Left cardiac atrium (tissue), 4 donors: ENCODE data around the gene CACNB4. TPM values are rescaled to one million over a fixed set of nuclear protein-coding genes. Genes with fewer than 3 reads are reported as not detected.

Source experiments
- ATAC-seq, 2 donors: fragments of 200-7000 bp; cut with Tn5 transposase; one replicate each; pipeline ENCODE4 v1.9.1; 2020; ENCODE audit warnings: mild to moderate bottlenecking in 2 of 2, moderate library complexity in 2 of 2
- DNase-seq: peaks from one replicate; pipeline ENCODE4 v3.0.0-alpha.2; 2020
- intact Hi-C, 2 donors: fragments of 100-400 bp; cut with DNase I; formaldehyde crosslinking; loops; one replicate each; pipeline versions ENCODE4 v1.14.1 to v1.15.1; 2022 to 2023
- total RNA-seq, 2 donors: library from RNA; stranded (reverse); fragmentation: NEBNext Ultra II Directional; extraction: Animal tissue kit (Norgen Biotek cat#: 25700); gene quantifications; one replicate each; pipeline ENCODE4 v1.2.1, GENCODE V29; 2021
- donor health status: DM: no; HTN: yes; CAD: no.
- donor health status: DM: no; HTN: yes; CAD: no; lungs with severe emphysema.
- donor health status: DM: yes; HTN: yes; CAD: no.
- donor health status: Dilated cardiomyopathy.

CACNB4 gene
- total RNA-seq, 2 donors from 2014 or later = 0.32 to 0.71 TPM

GRCh38 chr2:151790689-151791088 lies 308.2 kb downstream of the CACNB4 start:
- DNase-seq (no peak), ATAC-seq (no peak)
- intact Hi-C loops = no loop called here

GRCh38 chr2:151789055-151789834 lies 309.6 kb downstream of the CACNB4 start:
- DNase-seq (no peak), ATAC-seq (no peak)
- intact Hi-C loops = no loop called here

GRCh38 chr2:151786483-151786882 lies 312.4 kb downstream of the CACNB4 start:
- DNase-seq = no peak
- intact Hi-C loops = no loop called here
- ATAC-seq = no peak

GRCh38 chr2:151786077-151786476 lies 312.8 kb downstream of the CACNB4 start:
- DNase-seq (no peak), ATAC-seq (no peak)
- intact Hi-C loops = no loop called here

GRCh38 chr2:151783133-151783520 lies 315.7 kb downstream of the CACNB4 start:
- ATAC-seq = no peak
- DNase-seq = no peak
- intact Hi-C loops = no loop called here

Other genes starting within 250 kb of the CACNB4 start
- 10 to 100 TPM; 25.9 to 27.7 TPM for gene STAM2, start 76.7 kb upstream of the CACNB4 start, total RNA-seq
- 10 to 100 TPM; 11.3 to 16.6 TPM for gene FMNL2, start 236.1 kb upstream of the CACNB4 start, total RNA-seq